ENCODE measurements around the gene KIAA1671.
A peak's percentile ranks its signal among the peaks of the same experiment; 100 is the strongest.

Gene KIAA1671

DNA sequence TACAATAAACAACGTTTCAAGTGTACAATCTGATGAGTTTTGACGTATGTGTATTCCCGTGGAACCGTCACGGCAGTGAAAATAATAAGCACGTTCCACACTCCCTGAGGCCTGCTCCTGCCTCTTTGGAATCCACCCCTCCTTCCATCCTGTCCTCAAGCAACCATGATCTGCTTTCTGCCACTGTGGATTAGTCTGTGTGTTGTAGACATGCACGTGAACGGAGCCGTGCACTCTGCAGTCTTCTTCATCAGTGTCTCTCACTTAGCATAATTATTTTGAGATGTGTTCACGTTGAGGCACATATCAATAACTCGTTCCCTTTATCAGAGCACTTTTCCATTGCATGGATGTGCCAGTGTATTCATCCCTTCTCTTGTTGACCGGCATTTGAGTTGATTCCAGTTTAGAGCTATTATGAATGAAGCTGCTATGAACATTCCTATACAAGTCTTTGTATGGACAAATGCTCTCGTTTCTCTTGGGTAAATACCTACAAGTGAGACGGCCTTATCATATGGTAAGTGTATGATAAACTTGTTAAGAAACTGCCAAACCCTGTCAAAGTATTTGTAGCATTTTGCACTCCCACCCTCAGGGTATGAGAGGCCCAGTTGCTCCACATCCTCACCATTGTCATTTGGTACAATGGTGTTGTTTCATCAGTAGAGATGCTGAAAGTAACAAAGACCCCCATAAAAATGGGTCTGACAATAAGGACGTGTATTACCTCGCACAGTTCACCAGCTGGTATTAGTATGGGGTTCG, 144.3 kb downstream of the KIAA1671 start:
- DNase-seq: no peak

DNA sequence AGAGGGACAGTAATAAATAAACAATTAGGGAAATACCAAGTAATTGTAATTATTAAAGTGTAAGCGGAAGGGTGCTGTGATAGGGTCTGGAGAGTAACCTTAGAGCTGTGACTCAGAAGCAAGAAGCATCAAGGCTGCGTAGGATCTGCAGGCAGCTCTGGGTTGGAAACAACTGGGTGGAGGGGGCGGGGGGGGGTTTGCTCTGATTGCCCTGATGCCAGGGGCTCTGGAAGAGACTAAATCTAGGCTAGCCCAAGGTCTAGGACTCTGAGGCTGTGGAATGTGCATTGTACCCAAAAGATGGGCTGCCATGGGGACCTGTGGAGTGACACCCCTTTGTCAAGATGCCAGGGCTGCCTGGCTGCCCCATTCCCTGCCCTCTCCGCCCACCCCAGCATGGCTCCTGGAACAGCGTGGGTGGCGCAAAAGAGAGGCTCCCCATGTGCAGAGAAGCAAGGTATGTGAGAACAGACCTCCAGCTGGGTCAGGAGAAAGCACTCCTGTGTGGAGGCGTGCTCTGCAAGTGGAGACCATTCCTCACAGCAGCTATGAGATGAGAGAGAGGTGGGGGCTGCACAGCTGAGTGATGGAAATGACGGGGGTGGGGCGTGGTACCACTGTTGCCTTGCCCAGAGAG, 146.0 kb downstream of the KIAA1671 start:
- no peak for DNase-seq

DNA sequence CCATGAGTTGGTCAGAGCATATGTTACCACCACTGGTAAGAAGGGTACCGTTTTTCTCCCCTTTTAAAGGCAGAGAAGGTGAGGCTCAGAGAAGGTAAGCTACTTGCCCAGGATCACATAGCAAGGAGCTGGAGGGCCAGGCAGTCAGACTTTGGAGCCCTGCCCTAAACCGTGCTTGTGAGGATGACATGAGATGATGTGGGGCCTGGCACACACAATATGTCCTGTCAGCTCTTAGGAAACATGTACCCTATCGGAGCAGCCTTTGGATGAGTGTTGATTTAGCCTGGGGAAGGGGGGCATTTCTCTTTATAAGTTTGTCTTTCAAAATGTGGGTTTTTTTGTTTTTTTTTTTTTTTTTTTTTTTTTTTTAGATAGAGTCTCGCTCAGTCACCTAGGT, 146.7 kb downstream of the KIAA1671 start:
- DNase-seq: no peak

- DNase-seq: no peak
These were observed 147.9 kb downstream of the KIAA1671 start for GRCh38 chr22:25100402-25100801.

GRCh38 chr22:25100948-25101347, 148.4 kb downstream of the KIAA1671 start:
- DNase-seq: no peak

DNA sequence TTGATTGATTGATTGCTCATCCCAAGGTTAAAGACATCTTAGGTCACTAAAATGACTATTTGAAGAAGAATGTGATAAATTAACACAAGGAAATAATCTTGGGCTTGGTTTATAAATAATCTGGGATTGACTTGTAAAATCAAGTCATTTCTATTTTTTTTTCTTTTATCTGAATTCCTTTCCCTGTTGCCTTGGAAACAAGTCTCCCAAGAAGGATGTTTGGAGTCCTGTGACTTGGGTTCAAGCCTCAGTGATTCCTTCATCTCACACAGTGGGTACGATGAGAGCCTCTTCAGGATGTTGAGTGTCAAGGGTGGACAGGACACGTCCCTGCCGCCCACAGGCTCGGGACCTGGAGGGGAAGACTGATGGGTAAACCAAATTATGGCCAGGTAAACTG, 149.0 kb downstream of the KIAA1671 start:
- DNase-seq: no peak

- DNase-seq: no peak
These were observed 149.5 kb downstream of the KIAA1671 start for GRCh38 chr22:25101986-25102385.

DNA sequence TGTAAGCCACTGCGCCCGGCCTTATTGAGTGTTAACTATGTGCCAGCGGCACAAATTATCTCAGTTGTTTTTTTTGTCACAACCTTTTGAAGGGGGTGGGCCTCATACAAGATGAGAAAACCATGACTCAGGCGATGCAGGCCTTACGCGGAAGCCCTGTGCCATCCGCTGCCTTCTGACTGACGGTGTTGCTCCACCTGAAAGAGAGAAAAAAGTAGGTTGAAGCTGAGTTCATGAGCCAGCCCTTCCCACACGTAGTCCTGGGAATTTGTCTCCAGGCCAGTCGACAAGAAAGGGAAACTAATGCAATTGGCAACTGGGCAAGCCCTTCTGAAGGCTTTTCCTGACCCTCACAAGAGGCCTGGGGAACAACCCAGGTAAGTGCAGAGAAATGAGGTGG, 150.2 kb downstream of the KIAA1671 start:
- DNase-seq: no peak

- DNase-seq: no peak
These were observed 151.9 kb downstream of the KIAA1671 start for GRCh38 chr22:25104367-25104766.

- no peak for DNase-seq
These were observed 153.5 kb downstream of the KIAA1671 start for GRCh38 chr22:25105817-25106650.

DNA sequence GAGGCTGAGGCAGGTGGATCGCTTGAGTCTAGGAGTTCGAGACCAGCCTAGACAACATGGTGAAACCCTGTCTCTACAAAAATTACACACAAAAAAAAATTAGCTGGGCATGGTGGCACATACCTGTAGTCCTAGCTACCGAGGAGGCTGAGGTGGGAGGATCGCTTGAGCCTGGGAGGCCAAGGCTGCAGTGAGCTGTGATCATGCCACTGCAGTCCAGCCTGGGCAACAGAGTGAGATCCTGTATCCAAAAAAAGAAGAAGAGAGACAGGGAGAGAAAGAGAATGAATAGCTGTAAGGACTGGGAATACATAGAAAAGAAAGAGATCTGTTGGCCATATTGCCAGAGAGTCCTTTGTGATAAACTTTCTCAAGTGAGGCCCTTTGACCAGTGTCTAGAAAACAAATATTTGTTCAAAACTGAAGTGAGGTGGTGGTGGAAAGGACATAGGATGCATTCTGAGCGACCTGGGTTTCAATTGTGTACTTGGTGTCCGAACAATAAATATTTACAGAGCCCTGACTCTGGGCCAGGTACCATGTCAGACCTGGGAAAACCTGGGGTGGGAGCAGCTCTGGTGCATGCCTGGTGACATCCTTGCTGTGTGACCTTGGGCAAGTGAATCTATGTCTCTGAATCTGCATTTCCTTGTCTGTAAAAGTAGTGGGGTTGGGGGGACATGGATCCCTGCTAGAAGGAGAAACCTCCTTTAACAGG, 157.5 kb downstream of the KIAA1671 start:
- DNase-seq: no peak

DNA sequence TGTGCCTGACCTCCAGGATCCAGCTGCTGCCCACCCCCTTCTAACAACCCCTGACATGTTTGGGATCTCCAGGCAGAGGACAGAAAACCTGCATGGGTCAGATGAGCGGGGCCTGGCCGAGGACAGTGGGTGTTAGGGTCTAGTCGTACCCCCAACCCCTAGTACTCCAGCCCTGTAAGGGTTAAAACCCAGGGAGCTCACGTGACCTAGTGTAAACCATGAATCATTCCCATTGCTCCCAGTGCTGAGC, 158.0 kb downstream of the KIAA1671 start:
- no peak for DNase-seq

DNA sequence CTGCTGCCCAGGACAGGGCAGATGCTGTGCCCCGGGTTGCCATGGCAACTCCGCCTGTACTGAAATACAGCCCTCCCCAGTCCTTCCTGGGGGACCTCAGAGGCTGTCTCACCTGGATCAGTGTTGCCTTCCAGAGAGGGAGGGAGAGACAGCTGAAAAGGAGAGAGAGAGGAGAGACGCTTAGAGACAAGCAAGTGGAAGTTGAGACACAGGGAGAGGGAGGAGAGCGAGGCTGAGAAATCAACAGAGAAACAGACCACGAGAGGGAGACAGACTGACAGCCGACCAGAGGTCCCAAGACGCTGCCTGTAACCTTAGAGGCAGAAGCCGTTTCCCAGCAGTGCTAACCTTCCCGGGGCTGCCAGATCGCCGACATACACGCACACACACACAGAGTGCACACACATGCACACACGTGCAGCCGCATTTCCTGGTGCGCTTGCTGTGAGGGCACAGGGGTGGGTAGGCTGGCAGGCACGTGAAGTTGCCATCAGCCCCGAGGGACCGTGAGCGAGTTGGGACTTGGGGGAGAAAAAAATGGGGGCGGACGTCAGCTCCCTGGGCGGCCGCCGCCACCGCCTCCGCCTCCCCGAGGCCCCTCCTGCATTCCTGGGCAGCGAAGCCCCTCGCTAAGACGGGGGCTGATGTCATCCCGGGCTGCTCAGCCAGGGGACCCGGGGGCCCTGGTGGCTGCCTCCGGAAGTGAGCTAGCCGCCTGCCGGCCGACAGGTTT, 158.5 kb downstream of the KIAA1671 start:
- peak; percentile 89 for DNase-seq

DNA sequence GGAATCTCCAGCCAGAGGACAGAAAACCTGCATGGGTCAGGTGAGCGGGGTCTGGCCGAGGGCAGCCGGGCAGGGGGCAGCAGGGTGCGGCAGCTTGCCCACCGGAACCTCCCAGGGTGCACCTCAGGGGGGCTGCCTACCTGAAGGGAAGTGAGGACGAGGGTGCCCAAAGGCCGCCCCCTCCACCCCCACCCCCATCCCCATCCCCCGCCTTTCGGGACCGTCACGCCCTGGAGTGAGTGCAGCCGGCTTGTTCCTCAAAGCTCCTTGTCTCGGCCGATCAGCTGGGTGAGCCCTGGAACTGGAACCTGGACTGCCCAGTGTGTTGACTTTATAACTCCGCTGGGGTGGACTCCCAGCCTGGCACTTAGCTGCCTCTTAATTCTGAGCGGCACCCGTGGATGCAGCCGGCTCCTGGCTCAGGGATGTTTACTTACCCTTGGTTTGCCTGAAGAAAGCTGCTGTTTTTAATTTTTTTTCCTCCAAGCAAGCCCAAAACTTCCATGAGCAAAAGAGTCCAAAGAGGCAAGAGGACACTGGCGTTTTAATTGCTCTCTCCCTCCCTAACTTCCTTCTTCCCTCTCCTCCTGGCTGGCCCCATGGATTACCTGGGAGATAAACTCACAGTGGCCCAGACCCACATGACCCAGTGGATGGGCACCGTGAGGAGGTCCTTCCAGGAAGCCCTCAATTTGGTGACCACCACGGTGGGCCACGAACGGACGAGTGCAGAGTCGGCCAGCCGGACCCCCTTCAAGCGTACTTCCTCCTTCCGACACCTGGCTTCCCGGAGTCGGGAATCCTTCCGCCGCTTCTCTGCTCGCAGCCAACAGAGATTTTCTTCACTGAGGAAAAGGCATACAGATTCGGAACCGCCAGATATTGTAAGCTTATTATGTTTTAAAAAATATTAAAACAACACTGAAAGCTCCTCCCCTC, 159.3 kb downstream of the KIAA1671 start:
- peak in 1 of 2 experiments; percentile 38 for DNase-seq

GRCh38 chr22:25112538-25113253, 160.2 kb downstream of the KIAA1671 start:
- DNase-seq: peak; percentile 12 to 14

DNA sequence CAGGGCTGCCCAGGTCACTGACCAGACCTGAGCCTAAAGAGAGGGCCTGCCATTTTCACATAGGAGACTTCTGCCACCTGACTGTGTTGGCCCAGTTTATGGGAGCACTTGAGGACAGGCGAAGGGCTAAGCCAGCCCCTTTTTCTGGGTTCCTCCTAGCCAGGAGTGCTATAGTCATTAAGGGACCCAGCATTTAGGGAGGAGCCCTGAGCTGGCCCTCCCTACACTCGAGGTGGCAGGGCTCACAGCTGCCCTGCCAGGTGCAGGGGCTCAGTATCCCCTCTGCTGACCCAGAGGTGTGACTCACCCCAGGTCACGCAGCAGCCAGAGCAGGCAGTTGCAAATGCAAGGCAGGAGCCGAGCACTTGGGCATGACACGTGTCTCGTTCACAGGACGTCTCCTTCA, 160.8 kb downstream of the KIAA1671 start:
- DNase-seq: peak; percentile 39 to 64

GRCh38 chr22:25114369-25115362, 162.2 kb downstream of the KIAA1671 start:
- DNase-seq: no peak

- no peak for DNase-seq
These were observed 167.1 kb downstream of the KIAA1671 start for GRCh38 chr22:25119609-25120008.

GRCh38 chr22:25120093-25120561, 167.6 kb downstream of the KIAA1671 start:
- peak; percentile 51 to 65 for DNase-seq

Data from SHP77 (cell line).